Common myeloid progenitor, CD34-positive (primary cell): ENCODE measurements around the gene CHRNB4.

Experiments used
- CTCF ChIA-PET: fragments of 350-600 bp; sonication (Branson Sonifier 250); formaldehyde crosslinking; loops from one replicate; lab custom pipeline; 2021; ENCODE audit warnings: antibody characterized with exemption; lab: Charles Lee
- POLR2A ChIA-PET: fragments of 350-600 bp; sonication (Branson Sonifier 250); formaldehyde crosslinking; loops from one replicate; lab custom pipeline; 2021; ENCODE audit warnings: antibody characterized with exemption; lab: Charles Lee
- DNase-seq, 3 donors: peaks; one replicate each; pipeline versions ENCODE4 v3.0.0 to v3.0.0-alpha.2; 2013
- H3K27ac ChIP-seq, 2 experiments: 1 replicate in 1 of 2; 2 replicates in 1 of 2; pipeline ENCODE4 v1.7.0; 2013; ENCODE audit warnings: inconsistent platforms in 2 of 2, low read length in 2 of 2, mild to moderate bottlenecking in 2 of 2, low read depth in 1 of 2, moderate library complexity in 1 of 2; ENCODE audit not compliant: severe bottlenecking in 2 of 2, insufficient read depth in 1 of 2, poor library complexity in 1 of 2
- H3K27me3 ChIP-seq, 5 experiments: replicated peaks in 2 of 5; 1 replicate in 3 of 5; 2 replicates in 2 of 5; pipeline versions ENCODE4 v1.6.1 to v1.7.0; 2013; ENCODE audit warnings: low read length in 4 of 5, mild to moderate bottlenecking in 2 of 5, moderate library complexity in 2 of 5, inconsistent platforms in 1 of 5; ENCODE audit not compliant: insufficient read depth in 5 of 5, control insufficient read depth in 4 of 5
- H3K36me3 ChIP-seq, 4 experiments: 1 replicate in 2 of 4; 2 replicates in 2 of 4; pipeline versions ENCODE4 v1.6.1 to v1.7.0; 2013; ENCODE audit warnings: low read length in 3 of 4, control low read depth in 1 of 4, mild to moderate bottlenecking in 1 of 4; ENCODE audit not compliant: control insufficient read depth in 4 of 4, insufficient read depth in 4 of 4
- H3K4me1 ChIP-seq, 4 experiments: 1 replicate in 3 of 4; 2 replicates in 1 of 4; pipeline versions ENCODE4 v1.6.1 to v1.7.1; 2013; ENCODE audit warnings: low read length in 3 of 4, mild to moderate bottlenecking in 3 of 4, control low read depth in 1 of 4, inconsistent platforms in 1 of 4, moderate library complexity in 1 of 4; ENCODE audit not compliant: control insufficient read depth in 4 of 4, insufficient read depth in 4 of 4; ENCODE audit errors: control extremely low read depth in 1 of 4
- H3K4me3 ChIP-seq, 7 experiments: 1 replicate in 4 of 7; 2 replicates in 3 of 7; pipeline versions ENCODE4 v1.5.1 to v1.7.0; 2013; ENCODE audit warnings: mild to moderate bottlenecking in 7 of 7, low read length in 6 of 7, moderate library complexity in 6 of 7, inconsistent platforms in 2 of 7, low read depth in 2 of 7, control low read depth in 1 of 7; ENCODE audit not compliant: insufficient read depth in 4 of 7, control insufficient read depth in 1 of 7; ENCODE audit errors: extremely low read depth in 1 of 7
- H3K9me3 ChIP-seq, 5 experiments: 1 replicate in 4 of 5; 2 replicates in 1 of 5; pipeline versions ENCODE4 v1.6.1 to v1.7.1; 2013; ENCODE audit warnings: low read length in 4 of 5, mild to moderate bottlenecking in 2 of 5, inconsistent platforms in 1 of 5, low read depth in 1 of 5, moderate library complexity in 1 of 5; ENCODE audit not compliant: control insufficient read depth in 4 of 5, insufficient read depth in 2 of 5; ENCODE audit errors: control extremely low read depth in 1 of 5
- WGBS: methylation state at CpG from one replicate; pipeline ENCODE4 v1.1.5; 2013; ENCODE audit not compliant: insufficient coverage; 5-methylcytosine and 5-hydroxymethylcytosine counted together

The CHRNB4 gene

DNA sequence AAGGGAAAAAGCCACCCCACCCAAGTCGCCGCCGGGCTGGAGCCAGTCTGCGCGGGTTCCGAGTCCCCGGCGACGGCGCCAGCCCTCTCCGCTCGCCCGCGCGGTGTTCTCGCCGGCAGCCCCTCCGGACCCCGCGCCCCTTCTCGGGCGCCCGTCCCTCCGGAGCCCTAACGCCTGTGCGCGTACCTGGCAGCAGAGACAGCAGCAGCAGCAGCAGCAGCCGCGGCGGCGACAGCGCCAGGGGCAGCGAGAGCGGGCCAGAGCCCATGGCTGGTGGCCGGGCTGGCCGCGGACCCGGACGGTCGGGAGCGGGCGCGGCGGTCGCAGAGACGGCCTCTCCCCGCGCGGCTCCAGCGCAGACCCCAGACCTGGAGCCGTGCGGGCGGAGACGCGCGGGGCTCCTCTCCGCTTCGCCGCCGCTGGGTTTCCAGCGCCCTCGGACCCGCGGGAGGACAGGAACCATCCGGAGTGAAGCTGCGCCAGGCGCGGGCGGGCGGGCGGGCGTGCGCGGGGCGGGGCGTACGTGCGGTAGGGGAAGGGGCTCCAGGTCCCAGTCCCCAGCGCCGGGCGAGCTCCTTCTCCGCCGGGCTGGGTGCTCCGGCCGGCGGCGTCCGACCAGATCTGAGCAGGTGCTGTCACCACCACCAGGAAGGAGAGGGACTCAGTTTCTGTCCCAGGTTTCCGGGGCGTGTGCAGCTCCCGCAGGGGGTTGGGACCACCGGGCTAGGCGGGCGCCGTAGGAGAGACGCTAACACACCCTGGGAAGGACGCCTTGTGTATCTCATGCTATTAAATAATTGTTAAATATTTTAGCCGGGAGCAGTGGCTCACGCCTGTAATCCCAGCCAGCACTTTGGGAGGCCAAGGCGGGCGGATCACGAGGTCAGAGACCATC lies 20.2 kb downstream of the CHRNB4 start, which contains the start of gene CHRNA3:
Gene CHRNA3, minus strand, starts transcription at position 470 of the 895 bp plus-strand sequence. Its CDS starts 202 bp downstream, at position 268.
- 2% methylated on average over 78 of the region's 102 CpGs for WGBS
- Histone ChIP-seq H3K4me1 (peaks cover 0 to 24% (median 15%) of the 10 kb centered on the region in 4 experiments), H3K36me3 (no peaks in the 10 kb centered on the region), H3K27ac (no peak within 1 kb of the TSS), H3K4me3 (peak within 1 kb of the TSS; percentile 26 to 68 (median 44)), H3K27me3 (peaks cover 5 to 41% (median 18%) of the 10 kb centered on the region in 5 experiments), H3K9me3 (no peaks in the 10 kb centered on the region)
- POLR2A ChIA-PET: interaction anchor here (0.7 to 0.8 kb wide), 2 partner anchors 15 to 52 kb away, joined by 3 read pairs; no protein-coding TSS in a partner anchor
- CTCF ChIA-PET: interaction anchor here (3.1 to 4.9 kb wide), 3 partner anchors 15 to 90 kb away, joined by 10 to 27 read pairs (median 13); no protein-coding TSS in a partner anchor
- peak in 1 of 3 donors; percentile 31 for DNase-seq

DNA sequence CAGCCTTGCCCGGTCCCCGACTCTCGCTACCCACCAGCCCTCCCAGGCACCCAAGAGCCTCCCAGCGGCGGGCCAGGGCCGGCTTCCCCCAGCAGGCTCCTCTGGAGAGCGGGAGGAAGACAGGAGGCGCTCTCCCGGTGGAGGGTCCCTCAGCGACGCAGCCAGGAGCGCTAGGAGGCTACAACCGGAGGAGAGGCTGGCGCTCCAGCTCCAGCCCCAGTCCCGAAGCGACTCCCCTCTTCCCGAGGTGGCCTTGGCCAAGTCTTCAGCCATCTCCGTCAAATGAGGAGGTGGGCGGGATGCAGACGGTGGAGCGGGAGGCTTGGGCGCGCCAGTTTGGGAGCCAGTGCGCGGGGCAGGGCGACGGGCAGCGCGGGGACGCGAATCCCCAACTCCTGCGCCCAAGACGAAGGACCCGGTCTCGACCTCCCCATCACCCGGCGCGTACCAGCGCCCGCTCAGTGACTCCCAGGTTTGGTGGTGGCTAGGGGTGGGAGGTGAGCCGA lies 20.9 kb downstream of the CHRNB4 start:
- Histone ChIP-seq H3K9me3 (no peaks in the 10 kb centered on the region), H3K4me3 (peak overlapping the region; percentile 26 to 68 (median 44)), H3K4me1 (peaks cover 0 to 19% (median 15%) of the 10 kb centered on the region in 4 experiments), H3K27me3 (peaks cover 5 to 41% (median 18%) of the 10 kb centered on the region in 5 experiments), H3K36me3 (no peaks in the 10 kb centered on the region), H3K27ac (no peak overlapping the region)
- ChIA-PET POLR2A (interaction anchor here (0.8 kb wide), 1 partner anchor 15 kb away, joined by 3 read pairs; no protein-coding TSS in a partner anchor), CTCF (interaction anchor here (1.2 to 4.9 kb wide), 6 partner anchors 13 to 119 kb away, joined by 3 to 27 read pairs (median 8); no protein-coding TSS in a partner anchor)
- peak; percentile 24 to 32 (median 29) for DNase-seq
- WGBS: under 1% methylated on average over 36 of the region's 41 CpGs

DNA sequence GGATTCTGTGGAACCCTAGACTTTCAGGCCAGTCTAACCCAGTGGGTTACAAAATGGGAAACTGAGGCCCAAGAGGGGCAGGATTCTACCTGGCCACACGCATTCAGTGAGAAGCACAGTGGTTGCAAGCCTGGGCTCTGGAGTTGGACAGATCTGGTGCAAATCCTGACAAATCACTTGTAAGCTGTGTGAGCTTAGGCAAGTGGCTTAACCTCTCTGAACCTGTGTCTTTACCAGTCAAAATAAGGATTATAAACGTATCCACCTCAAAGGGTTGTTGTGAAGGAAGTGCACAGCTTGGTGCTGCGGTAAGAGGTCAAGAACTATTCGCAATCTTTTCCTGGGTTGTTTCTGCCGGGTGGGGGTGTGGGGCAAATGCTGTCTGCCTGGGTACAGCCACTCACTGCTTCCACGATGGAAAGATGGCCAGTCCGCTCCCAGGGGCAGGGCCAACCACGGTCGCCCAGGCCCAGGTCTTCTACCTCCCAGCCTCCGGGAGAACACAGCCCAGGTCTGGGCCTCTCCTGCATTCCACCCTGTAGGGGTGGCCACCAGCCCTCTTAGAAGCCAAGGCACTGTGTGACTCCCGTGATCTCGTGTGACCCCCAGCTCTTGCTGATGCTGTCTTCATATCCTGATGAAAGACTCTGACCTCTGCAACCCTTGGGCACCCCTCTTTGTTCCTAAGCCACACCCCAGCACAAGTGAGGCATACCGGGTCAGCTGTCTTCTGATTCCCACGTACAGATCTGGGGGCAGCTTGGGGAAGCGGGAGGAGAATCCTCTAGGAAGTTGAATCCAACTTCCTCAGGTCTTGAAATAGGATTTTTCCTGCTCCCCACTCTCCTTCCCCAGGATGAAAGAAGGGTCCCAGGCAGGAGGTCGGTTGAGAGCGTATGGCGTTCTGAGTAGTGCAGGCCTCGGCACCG lies 21.7 kb downstream of the CHRNB4 start:
- ChIA-PET CTCF (interaction anchor here (0.6 to 4.9 kb wide), 10 partner anchors 10 to 234 kb away, joined by 3 to 27 read pairs (median 4); no protein-coding TSS in a partner anchor), POLR2A (interaction anchor here (0.7 to 0.8 kb wide), 2 partner anchors 16 to 311 kb away, joined by 3 read pairs; no protein-coding TSS in a partner anchor)
- peak overlapping the region in 3 of 7 experiments; percentile 64 to 68 (median 65) for H3K4me3 ChIP-seq
- no peak for DNase-seq
- 49% methylated on average over 14 of the region's 20 CpGs for WGBS
- H3K27ac ChIP-seq: no peak overlapping the region
- H3K9me3 ChIP-seq: no peaks in the 10 kb centered on the region
- peaks cover 5 to 41% (median 18%) of the 10 kb centered on the region in 5 experiments for H3K27me3 ChIP-seq
- H3K36me3 ChIP-seq: no peaks in the 10 kb centered on the region
- H3K4me1 ChIP-seq: peaks cover 0 to 17% (median 14%) of the 10 kb centered on the region in 4 experiments

DNA sequence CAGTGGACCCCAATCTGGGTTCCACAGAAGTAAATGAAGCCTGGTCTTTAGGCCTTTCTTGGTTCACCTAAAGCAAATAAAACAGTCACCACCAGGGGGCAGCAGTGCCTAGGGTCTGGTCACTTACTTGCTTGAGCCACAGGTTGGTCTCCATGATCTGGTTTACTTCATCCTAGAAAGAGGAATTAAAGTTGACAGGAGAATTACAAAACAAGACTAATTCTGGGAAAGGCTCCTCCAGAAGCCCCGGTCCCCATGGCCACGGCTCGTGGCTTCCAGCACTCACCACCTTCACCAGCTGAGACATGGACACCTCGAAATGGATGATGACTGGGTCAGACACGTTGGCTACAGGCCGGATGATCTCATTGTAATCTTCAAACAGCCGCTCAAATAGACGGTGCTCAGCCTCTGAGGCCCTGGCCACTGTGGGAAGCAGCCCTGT lies 22.5 kb downstream of the CHRNB4 start:
- CTCF ChIA-PET: interaction anchor here (1.1 to 4.9 kb wide), 6 partner anchors 11 to 92 kb away, joined by 3 to 27 read pairs (median 7); no protein-coding TSS in a partner anchor
- 29% methylated on average over 8 of the region's 8 CpGs for WGBS

DNA sequence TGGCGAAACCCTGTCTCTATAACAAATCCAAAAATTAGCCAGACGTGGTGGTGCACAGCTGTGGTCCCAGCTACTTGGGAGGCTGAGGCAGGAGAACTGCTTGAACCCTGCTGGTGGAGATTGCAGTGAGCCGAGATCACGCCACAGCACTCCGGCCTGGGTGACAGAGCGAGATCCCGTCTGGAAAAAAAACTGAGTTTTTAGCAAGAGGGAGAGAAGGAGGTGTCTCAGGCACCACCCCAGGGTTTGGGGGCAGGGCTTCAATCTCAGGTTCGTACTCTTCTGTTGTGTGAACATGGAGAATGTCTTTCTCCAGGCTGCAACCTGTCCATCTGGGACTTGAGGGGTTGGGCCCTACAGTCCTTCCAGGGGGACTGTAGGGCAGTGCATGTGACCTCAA lies 22.9 kb downstream of the CHRNB4 start:
- ChIA-PET CTCF (interaction anchor here (1.5 to 3.1 kb wide), 4 partner anchors 11 to 21 kb away, joined by 3 to 13 read pairs (median 7); no protein-coding TSS in a partner anchor), POLR2A (no interaction called here)
- Histone ChIP-seq H3K36me3 (no peaks in the 10 kb centered on the region), H3K27ac (no peak overlapping the region), H3K4me3 (no peak overlapping the region), H3K4me1 (peaks cover 0 to 17% (median 14%) of the 10 kb centered on the region in 4 experiments), H3K27me3 (peaks cover 5 to 41% (median 18%) of the 10 kb centered on the region in 5 experiments), H3K9me3 (no peaks in the 10 kb centered on the region)
- WGBS: 96% methylated on average over 8 of the region's 8 CpGs
- no peak for DNase-seq

More for the DNA sequence above, 22.5 kb downstream of the CHRNB4 start:
- peak; percentile 80 to 90 (median 84) for DNase-seq
- no peak overlapping the region for H3K4me3 ChIP-seq
- no peak overlapping the region for H3K27ac ChIP-seq
- peaks cover 0 to 17% (median 14%) of the 10 kb centered on the region in 4 experiments for H3K4me1 ChIP-seq
- H3K27me3 ChIP-seq: peaks cover 5 to 41% (median 18%) of the 10 kb centered on the region in 5 experiments
- no peaks in the 10 kb centered on the region for H3K36me3 ChIP-seq
- H3K9me3 ChIP-seq: no peaks in the 10 kb centered on the region
- POLR2A ChIA-PET: no interaction called here

DNA sequence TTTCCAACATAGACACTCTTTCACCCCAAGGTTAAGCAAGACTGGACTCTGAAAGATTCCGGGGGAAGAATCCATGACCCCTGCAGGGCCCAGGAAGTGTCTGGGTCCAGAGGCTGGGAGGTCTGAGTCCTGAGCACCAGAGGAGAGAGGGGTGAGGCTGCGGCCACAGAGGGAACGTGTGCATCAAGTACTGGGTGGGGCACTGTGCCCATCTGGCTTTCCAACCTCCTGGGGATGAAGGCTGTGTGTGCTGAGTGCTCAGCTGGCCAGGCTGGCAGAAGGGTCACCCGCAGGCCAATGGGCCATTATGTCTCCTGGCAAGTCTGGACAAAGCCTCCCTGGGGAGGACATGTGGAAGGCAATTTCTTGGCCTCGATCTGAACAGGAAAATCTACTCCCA lies 23.5 kb downstream of the CHRNB4 start:
- POLR2A ChIA-PET: no interaction called here
- Histone ChIP-seq H3K4me1 (peaks cover 0 to 17% (median 14%) of the 10 kb centered on the region in 4 experiments), H3K27ac (no peak overlapping the region), H3K4me3 (no peak overlapping the region), H3K9me3 (no peaks in the 10 kb centered on the region), H3K36me3 (no peaks in the 10 kb centered on the region), H3K27me3 (peaks cover 5 to 41% (median 18%) of the 10 kb centered on the region in 5 experiments)
- 100% methylated on average over 5 of the region's 5 CpGs for WGBS
- DNase-seq: no peak
- CTCF ChIA-PET: interaction anchor here (1.7 to 3.1 kb wide), 2 partner anchors 12 to 21 kb away, joined by 3 to 13 read pairs; no protein-coding TSS in a partner anchor
